NCI-H345 (cell line): ENCODE data around the gene AGR2.
"Not testable (repeated sequence)": the region's sequence is repeated elsewhere in the genome, so short reads cannot be mapped to it uniquely, and the experiment has no call there.

Source experiments
- DNase-seq: peaks from one replicate; lab custom pipeline; 2025; lab: John Stamatoyannopoulos, UW

Gene AGR2

GRCh38 chr7:16773884-16774283 is 30.9 kb downstream of the AGR2 start:
- DNase-seq: no peak

GRCh38 chr7:16773326-16773725 is 31.5 kb downstream of the AGR2 start:
- DNase-seq: no peak

GRCh38 chr7:16770657-16771329 is 34.0 kb downstream of the AGR2 start:
- no peak for DNase-seq

- not testable (repeated sequence) for DNase-seq
Measured at GRCh38 chr7:16769994-16770393, 34.8 kb downstream of the AGR2 start.

GRCh38 chr7:16765436-16765859 is 39.4 kb downstream of the AGR2 start:
- DNase-seq: no peak

- no peak for DNase-seq
Measured at GRCh38 chr7:16764942-16765341, 39.9 kb downstream of the AGR2 start.

- no peak for DNase-seq
Measured at GRCh38 chr7:16762177-16762576, 42.6 kb downstream of the AGR2 start.

- DNase-seq: no peak
Measured at GRCh38 chr7:16759840-16760239, 45.0 kb downstream of the AGR2 start.

- DNase-seq: no peak
Measured at GRCh38 chr7:16758631-16759611, 45.9 kb downstream of the AGR2 start.

GRCh38 chr7:16758036-16758435 is 46.8 kb downstream of the AGR2 start:
- DNase-seq: no peak

GRCh38 chr7:16755397-16755796 is 49.4 kb downstream of the AGR2 start:
- no peak for DNase-seq

GRCh38 chr7:16754856-16755317 is 49.9 kb downstream of the AGR2 start:
- no peak for DNase-seq

- DNase-seq: peak; percentile 52
Measured at GRCh38 chr7:16753932-16754855, 50.6 kb downstream of the AGR2 start.

GRCh38 chr7:16753102-16753931 is 51.5 kb downstream of the AGR2 start, which contains the start of gene TSPAN13:
TSPAN13 (plus strand) TSS chr7:16753755; CDS start chr7:16753968, 213 bp downstream.
- peak; percentile 96 for DNase-seq

GRCh38 chr7:16747102-16747501 is 57.7 kb downstream of the AGR2 start:
- no peak for DNase-seq

- no peak for DNase-seq
Measured at GRCh38 chr7:16745645-16746044, 59.2 kb downstream of the AGR2 start.

GRCh38 chr7:16744518-16745250 is 60.1 kb downstream of the AGR2 start:
- DNase-seq: no peak

GRCh38 chr7:16743236-16743635 is 61.6 kb downstream of the AGR2 start:
- no peak for DNase-seq

GRCh38 chr7:16742547-16742946 is 62.3 kb downstream of the AGR2 start:
- DNase-seq: no peak
